NCI-H774 (cell line): ENCODE measurements around the gene GALNT7.
"Not testable (repeated sequence)": the region's sequence is repeated elsewhere in the genome, so short reads cannot be mapped to it uniquely, and the experiment has no call there.

Experiments used
- DNase-seq: peaks from one replicate; lab custom pipeline; 2025; lab: John Stamatoyannopoulos, UW

The GALNT7 gene

DNA sequence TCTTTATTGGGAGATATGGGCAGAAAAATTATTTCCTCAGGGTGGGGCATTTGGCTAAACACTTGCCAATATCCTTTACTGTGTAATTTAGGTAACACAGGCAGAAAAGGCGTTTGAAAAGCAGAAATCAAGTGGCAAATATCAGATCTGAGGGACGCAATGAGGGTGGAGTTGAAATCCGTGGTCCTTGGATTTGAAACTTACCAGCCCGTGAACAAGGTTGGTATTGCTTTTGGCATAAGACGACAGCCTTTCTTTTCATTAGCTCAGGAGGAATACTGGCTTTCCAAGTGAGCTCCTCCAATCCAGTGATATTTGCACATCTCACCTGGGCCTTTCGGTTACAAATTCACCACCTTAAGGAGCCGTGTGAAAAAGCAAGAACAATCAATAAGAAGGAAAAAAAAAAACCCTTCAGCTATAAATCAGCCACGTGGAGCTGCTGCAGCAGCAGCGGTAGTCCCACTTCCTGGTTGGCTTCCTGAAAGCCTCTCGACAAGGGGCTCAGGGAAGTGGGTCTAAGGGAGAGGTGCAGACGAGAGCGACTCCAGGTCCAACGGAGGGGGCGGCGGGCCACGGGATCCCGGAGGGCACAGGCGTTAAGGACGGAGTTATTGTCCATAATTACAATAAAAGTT lies 734 bp upstream of the GALNT7 start:
- peak; percentile 28 for DNase-seq

DNA sequence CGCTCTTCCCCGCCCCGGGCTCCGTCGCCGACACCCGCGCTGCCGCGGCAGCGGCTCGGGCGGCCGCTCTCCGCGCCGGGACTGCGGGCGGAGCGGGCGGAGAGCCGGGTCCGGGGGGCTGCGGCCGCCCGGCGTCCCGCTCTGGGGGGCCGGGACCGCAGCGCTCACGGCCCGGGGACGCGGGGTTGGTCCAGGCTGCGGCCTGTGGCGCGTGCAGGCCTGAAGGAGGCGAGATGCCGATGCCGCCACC lies 492 bp downstream of the GALNT7 start:
- DNase-seq: no peak

DNA sequence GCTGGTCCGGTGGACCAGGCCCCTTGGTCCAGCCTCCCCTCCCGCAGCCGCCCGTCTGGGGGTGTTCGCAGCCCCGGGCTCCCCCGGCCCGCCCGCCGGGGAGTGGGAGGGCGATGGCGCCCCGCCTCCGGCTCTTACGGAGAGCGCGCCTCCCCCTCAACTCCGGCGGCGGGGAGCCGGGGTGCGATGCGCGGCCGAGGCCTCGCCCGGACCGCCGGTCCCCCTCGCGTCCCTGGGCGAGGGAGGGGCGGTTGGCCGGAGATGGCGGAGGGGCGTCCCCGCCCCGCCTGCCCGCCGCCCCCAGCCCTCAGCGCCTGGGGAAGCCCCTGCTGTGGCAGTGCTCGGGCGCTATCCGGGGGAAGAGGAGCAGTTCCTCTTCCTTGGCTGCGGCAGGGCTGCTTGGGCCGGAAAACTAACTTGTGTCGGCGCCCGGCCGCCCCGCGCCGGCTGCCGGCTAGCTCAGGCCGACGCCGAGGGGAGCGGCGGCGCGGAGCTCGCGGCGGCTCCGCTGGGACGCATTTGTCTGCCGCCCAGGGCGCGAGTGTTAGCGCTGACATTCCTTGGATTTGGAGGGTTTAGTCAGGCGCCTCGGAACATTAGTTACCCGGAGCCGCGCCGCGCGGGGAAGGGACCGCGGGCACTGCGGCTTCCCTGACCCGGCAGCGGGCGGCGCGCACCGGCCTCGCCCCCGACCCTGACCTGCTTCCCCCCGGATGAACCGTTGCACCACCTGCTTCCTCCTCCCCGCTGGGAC lies 994 bp downstream of the GALNT7 start:
- no peak for DNase-seq

DNA sequence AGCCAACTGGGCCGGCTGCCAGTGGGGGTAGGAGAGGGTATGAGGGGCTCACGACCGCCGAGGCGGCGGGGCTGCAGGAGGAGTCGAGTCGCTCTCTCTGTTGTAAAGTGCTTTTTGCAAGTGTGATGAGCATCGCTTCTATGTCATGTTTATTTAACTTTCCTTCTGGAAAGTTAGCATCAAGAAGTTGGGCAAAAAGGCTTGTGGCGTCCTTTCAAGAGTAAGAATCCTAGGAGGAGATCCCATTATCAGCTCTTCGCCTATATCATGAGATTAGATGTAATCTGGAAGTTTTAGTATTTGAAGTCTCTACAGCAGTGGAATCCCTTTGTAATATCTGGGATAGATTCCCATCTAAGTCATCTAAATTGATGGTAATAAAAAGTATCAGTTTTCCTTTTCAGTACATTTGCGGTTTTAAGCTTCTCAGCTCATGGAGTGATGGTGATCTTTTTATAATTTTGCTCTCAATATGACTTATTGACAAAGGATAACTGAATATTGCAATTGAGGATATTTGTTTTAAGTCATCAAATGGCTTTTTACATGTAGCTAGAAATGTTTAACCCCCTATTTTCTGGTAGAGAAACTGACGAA lies 1.7 kb downstream of the GALNT7 start:
- no peak for DNase-seq

DNA sequence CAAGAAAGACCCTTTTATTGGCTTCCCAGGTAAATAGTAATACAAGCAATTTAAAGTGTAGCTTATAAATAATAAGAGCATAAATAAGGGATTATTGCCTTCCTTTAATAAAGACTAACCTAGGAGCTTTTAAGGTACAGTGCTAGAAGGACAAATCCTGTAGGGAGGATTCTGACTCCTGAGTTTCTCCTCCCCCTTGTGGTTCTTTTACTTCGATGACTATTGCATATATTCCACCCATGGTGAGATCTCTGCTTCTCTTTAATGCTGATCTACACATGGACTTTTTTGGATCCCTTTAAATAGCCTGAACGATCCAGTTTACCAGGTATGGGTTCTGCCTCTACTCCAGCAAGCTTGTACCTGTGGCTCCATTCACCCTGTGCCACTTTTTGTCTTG lies 2.5 kb downstream of the GALNT7 start:
- no peak for DNase-seq

DNA sequence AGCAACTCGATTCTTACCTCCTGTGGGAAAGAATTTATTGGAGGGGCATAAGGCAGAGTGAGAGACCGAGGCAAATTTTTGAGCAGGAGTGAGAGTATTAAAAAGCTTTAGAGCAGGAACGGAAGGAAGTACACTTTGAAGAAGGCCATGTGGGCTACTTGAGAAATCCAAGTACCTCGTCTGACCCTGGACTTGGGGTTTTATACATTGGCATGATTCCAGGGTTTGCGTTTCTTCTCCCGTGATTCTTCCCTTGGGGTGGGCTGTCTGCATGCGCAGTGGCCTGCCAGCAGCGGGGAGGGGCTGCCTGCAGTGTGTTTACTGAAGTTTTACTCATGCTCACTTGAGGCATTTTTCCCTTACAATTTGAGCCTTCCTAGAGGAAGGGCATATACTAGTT lies 3.4 kb downstream of the GALNT7 start:
- no peak for DNase-seq

DNA sequence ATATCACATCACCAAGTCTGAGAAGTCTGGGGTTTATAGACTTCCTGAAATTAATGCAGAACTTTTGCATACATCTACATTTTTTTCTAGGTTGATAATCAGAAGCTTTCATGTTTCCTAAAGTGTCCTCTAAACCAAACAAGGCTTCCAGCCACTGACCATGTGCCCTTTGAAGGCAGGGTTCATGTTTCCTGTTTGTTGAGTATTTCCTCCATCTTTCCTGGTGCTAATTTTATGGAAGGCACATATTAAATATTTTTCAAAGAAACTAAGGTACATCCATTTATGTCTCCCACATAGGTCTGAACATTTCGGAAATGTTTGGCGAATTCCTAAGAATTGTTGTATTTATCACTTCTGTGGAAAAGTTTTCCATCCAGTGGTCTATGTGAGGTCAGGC lies 5.6 kb downstream of the GALNT7 start:
- no peak for DNase-seq

DNA sequence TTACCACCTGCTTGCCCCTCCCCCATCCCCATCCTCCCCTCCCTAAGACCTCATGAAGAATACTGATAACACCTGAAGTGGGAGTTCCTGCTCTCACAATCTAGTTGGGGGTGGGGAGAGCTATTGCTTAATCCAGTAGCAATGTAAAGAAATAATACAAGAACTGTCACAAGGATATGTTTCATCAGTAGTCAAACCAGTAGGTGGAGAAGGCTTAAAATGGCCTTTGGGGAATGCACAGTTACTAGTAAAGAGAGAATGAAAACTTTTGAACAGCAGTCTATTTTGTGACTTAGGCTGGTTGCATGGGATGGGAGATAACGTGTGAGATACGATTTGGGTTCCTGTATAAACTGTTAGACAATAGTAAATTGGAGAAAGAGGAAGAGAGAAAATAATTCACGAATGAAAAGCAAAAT lies 6.0 kb downstream of the GALNT7 start:
- no peak for DNase-seq

DNA sequence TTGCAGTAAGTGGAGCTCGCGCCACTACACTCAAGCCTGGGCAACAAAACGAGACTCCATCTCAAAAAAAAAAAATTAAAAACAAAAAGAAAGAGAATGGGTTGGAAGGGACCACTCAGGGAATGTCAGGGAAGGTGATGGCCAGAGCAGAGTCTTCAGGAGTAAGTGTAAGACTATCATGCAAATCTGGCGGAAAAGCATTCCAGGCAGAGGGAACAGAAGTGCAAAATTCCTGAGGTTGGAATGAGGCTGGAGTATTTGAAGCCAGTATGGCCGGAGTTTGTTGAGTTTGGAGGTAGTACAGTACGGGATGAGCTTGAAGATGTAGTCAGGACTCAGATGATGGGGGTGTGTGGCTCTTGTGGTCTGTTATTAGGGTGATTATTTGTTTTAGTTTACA lies 7.4 kb downstream of the GALNT7 start:
- DNase-seq: no peak

DNA sequence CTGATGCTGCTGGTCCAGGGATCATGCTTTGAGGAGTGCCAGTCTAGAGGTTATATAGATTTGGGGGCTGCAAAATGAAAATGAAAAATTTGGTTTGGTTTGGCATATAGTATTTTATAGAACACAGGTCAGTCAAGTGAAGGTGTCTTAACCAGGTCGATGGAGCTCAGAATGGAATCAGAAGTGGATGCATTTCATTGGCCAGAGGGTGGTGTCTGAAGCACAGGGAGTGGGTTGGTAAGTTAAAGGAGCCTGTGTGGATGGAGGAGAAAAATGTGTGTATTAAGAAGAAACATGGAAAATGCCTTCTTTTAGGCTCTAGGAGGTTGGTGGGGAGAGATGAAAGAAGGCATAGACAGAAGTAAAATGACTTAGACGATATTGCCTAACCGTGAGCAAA lies 8.6 kb downstream of the GALNT7 start:
- DNase-seq: no peak

DNA sequence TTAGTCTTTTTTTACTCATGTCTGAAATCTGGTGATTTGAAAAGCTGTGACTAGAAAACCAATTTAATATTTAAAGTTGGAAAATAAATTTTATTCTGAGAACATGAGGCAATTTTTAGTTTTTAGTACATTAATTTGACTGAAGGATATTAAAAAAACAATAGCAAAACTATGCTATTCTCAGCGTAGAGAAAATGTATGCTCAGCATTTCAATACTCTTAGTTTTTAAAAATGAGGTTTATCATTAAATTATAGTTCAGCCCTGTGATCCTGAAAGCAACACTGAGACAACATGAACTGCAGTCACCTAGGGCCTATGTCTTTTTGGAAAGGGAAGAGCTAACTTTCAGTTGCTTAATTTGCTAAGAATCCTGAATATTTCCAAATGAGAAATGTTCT lies 9.5 kb downstream of the GALNT7 start:
- DNase-seq: no peak

DNA sequence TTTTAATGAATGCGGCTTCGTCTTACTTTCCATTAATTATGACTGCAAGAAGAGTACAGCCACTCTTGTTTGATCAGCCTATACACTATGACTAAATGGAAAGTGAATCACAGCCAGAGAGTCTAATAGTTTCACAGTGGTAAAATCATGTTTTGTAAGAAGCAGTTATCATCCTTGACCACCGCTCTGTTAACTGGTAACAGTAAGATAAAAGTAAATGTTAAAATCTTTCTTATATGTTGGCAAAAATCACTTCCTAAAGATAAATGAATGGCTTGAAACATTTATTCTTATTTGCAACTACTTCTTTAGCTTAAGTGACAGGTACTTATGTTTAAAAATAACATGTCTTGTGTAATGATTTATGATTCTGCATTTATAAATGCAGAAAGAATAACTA lies 13.2 kb downstream of the GALNT7 start:
- no peak for DNase-seq

DNA sequence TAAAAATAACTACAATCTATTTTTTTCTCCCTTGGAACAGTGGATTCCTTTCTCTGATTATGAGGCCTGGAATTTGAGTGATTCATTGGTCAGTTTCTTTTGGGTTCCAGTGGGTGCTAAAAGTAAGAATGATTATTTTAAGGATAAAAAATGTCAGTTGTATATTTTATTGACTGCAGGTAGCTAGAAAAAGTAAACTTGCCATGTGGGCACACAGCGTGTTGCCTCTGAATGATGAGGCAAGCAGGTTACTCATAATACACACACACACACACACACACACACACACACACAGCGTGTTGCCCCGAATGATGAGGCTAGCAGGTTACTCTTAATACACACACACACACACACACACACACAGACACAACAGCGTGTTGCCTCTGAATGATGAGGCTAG lies 13.8 kb downstream of the GALNT7 start:
- DNase-seq: no peak

DNA sequence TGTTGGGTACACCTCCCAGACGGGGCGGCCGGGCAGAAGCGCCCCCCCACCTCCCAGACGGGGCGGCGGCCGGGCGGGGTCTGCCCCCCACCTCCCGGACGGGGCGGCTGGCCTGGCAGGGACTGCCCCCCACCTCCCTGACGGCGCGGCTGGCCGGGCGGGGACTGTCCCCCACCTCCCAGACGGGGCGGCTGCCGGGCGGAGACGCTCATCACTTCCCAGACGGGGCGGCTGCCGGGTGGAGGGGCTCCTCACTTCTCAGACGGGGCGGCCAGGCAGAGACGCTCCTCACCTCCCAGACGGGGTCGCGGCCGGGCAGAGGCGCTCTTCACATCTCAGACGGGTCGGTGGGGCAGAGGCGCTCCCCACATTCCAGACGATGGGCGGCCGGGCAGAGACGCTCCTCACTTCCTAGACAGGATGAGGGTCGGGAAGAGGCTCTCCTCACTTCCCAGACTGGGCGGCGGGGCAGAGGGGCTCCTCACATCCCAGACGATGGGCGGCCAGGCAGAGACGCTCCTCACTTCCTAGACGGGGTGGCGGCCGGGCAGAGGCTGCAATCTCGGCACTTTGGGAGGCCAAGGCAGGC lies 15.1 kb downstream of the GALNT7 start:
- not testable (repeated sequence) for DNase-seq

DNA sequence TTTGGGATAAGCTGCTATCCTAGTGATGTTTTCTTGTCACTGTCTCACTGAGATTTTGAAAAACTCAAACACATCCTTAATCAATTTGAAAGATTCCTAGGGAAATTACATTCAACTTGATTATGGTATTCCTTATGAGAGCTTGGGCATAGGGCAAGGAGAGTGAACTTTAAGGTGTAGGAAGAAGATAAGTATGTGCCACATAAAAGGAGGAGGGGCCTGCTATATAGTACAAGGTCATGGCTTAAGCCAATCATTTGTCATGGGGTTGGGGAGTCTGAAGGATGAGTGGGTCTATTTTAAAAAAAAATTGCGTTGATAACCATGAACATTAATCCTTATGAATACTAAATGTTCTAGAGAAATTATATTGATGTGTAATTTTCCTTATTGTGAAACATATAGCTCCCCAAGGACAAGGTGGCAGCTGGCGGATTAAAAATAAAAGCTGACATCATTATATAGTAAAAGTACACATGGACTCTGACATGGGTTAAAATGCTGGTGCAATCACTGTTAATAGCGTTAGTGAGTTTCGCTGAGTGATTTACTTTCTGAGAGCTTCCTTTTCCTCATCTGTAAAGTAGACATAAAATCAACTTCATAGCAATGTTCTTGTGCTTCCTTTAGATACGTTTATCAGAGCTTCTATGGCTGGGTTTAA lies 17.4 kb downstream of the GALNT7 start:
- no peak for DNase-seq

DNA sequence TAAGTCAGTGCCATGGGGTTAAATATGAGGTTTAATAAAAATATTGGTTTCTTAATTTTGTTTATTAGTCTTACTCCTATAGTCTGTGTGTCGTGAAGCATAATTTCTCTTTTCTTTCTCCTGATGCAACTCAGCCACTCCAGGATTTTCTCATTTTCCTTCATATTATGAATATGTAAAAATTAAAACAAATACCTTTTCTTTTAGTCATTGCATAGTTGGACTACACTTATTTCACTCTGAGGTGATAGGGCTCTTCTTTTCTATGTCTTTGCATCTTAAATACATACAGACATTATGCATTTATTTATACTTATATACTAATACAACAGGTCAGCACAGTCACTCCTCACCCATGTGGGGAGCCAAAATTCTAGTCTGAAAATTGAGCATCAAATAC lies 19.1 kb downstream of the GALNT7 start:
- DNase-seq: no peak

DNA sequence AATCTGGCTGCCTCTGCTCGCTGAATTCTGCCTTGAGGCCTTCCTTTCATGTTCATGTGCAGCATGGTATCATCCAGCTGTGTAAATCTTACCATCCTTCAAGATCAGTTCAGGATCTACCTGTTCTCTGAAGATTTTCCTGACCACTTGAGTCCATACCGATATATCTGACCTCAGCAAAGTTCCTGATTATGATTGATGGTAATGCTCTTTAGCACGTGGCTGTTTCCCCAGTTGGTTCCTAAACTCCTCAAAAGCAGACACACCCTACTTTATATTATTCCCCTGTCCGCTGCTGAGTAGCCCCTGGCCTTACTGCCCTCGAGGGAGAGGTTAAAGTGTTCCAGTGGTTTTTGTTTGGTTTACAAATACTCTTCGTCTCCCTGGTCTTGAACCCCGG lies 20.0 kb downstream of the GALNT7 start:
- no peak for DNase-seq

DNA sequence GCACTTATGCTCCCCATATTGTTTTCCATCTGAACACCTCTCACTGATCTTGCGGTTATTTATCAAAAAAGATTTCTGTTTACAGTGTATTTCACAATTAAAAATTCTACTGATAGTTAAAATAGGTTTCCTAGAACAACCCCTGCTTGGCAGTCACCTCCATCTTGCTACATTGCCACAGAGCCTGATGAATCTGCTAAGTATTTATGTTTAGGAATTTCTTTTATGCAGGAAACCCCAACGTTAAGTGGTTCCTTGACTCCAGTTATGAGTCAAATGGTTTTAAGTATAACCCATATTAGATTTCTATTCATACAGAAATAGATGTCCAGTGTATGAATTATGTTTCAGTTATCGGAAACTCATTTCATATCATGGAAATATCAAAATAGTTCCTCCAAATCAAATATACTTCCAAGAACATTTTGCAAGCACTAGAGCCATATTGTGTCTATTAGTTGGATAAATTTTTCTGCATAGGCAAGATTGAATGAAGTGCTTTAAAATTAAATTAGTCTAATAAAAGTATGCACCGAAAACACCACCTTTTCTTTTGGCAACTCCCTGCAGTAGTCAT lies 20.6 kb downstream of the GALNT7 start:
- no peak for DNase-seq

DNA sequence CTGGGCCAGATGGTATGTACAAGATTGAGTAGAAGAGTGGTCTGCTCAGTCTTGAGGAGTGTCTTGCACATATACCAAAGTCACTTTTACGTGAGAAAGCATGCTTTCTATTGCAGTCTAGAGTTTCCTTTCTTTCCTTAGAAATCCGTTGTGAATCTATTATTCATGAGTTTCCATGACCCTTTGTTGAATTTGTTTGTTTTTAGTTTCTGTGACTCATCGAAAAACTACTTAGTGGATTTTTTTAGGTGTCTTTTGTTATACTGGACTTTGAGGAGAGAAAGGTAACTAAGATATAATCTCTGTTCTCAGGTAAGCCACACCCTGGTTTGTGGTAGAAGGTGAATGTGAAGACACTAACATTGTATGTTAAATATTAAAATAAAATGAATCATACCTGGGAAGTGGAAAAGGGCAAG lies 23.0 kb downstream of the GALNT7 start:
- no peak for DNase-seq

DNA sequence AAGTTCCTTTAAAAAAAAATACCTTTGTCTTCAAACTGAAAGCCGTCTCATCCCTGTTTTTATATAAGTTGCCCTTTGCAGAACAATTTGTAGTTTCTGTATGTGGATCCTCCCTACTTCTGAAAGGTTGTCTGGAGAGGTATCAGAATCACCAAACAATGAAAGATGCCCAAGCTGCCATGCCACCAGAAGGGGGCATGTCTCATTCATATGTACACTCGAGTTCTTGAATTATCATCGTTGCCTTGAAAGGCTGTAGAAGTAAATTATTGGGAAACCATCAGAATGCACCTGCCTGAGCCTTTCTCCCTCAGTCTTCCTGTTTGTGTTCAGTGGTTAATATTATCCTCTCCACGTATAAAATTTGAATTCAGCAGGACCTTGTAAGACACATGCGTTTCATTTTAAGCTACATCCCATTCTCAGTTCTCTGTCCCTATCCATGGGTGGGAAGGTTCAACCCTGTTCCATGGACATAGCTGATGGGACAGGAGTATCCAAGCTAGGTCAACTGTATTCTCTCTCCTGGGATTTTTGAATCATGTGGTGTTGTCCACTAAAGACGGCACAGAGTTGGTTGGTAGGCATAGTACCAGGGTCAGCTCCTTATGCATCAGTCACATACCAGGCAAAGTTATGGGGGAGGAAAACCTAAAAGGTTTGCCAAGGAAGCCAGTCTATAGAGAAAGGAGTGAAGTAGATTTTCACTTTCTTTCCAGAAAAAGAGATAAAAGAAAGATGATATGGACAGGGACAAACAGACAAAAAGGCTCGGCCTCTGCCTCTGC lies 24.0 kb downstream of the GALNT7 start:
- DNase-seq: no peak

DNA sequence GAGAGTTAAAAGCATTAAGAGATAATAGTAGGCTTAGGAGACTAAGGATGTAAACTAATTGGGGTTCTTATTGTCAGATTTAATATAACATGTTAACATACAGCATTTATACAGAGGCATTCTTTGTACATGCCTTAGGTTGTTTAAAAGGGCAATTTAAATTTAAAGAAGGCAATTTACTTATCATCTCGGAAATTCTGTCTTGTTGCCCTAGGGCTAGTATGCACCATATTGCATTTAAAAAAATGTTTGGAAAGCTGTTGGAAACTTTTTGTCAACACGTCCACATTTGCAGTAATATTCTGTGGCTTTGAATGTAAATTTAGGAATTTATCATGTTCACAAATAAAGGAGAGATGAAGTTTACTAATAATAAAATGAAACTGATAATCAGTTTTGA lies 25.5 kb downstream of the GALNT7 start:
- no peak for DNase-seq

DNA sequence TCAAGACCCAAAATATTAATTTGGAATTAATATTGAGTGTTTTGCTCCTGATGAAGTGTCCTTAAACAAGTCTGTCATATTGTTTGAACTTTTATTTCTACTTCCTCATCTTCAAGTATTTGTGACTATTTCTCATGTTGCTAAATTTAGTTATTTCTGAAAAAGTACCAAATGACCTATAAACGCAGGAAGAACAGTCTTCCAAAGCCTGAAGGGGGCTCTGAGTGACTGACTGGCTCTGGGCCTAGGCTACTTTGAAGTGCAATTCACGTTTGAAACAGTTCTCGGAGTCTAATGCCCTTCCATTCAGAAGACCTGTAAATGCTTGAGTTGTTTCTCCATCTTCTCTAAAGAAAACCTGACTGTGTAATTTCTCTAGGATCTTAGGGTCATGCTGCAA lies 26.5 kb downstream of the GALNT7 start:
- DNase-seq: no peak
